ES-I3 (cell line): ENCODE data around the gene ESRP2.

Source experiments
- H3K36me3 ChIP-seq: 2 replicates; pipeline ENCODE4 v1.6.1; 2013; ENCODE audit warnings: mild to moderate bottlenecking, low read length, control low read depth, moderate library complexity; ENCODE audit not compliant: insufficient read depth
- H3K4me1 ChIP-seq: 2 replicates; pipeline ENCODE4 v1.6.1; 2013; ENCODE audit warnings: mild to moderate bottlenecking, control low read depth, low read length; ENCODE audit not compliant: insufficient read depth
- H3K9ac ChIP-seq: 2 replicates; pipeline ENCODE4 v1.6.1; 2013; ENCODE audit warnings: low read depth, mild to moderate bottlenecking, low read length, moderate library complexity
- H3K9me3 ChIP-seq: 2 replicates; pipeline ENCODE4 v1.6.1; 2013; ENCODE audit warnings: mild to moderate bottlenecking, low read length, moderate library complexity; ENCODE audit not compliant: control insufficient read depth, insufficient read depth

Gene ESRP2

DNA sequence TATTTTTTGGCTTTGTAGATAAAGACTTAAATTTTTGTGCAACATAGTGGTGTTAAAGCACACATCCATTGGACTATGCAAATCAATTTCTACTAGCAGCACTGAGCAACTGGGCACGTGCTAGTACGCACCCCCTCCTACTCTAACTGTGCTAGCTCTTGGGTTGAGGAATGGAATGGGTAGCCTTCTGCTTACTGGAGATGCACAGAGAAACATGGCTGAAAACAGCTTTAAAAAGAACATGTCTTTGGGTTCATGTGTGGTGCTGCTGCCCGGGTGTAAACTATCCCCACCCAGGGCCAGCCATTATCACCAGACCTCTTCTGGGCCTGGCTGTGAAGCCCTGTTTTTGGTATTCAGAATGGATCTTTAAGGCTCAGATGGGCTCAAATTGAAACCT, 7.3 kb downstream of the ESRP2 start:
- Histone ChIP-seq H3K9ac (no peak overlapping the region), H3K9me3 (no peaks in the 10 kb centered on the region), H3K4me1 (peaks cover 3% of the 10 kb centered on the region; the same call in 1 of the 2 replicates), H3K36me3 (no peaks in the 10 kb centered on the region; the same call in none of the 2 replicates)

DNA sequence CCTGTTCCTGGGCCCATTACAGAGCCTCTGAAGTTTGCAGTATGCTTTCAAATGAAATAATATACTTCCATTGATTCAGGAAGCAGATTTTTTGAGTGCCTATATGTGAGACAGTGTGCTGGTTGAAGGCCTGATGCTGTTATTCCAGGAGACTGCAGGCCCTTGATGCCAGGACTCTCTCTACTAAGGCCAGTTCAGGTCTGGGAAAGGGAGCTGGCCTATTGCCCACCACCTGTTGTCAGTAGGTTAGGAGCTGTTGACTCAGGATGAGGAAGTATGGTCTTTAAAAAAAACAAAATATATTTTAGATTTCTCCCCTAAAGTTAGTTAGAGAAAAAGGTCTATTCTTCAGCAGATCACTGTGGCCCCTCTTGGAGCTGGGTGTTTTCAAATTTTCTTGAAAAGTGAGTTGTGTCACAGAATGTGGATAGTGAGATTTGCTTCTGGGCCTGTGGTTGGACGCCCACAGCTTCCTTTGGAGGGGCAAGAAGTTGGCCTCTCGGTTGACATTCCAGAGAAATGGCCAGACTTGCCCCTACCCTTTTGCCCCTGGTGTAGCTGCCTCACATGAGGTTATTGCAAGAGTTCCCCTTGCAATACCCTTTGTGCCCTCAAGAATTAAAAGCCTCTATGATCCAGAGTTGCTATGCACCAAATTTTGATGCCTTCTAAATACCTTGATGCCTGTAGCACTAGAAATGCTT, 7.9 kb downstream of the ESRP2 start:
- no peak overlapping the region for H3K9ac ChIP-seq
- no peaks in the 10 kb centered on the region for H3K4me1 ChIP-seq
- no peaks in the 10 kb centered on the region for H3K9me3 ChIP-seq
- H3K36me3 ChIP-seq = no peaks in the 10 kb centered on the region; the same call in none of the 2 replicates

DNA sequence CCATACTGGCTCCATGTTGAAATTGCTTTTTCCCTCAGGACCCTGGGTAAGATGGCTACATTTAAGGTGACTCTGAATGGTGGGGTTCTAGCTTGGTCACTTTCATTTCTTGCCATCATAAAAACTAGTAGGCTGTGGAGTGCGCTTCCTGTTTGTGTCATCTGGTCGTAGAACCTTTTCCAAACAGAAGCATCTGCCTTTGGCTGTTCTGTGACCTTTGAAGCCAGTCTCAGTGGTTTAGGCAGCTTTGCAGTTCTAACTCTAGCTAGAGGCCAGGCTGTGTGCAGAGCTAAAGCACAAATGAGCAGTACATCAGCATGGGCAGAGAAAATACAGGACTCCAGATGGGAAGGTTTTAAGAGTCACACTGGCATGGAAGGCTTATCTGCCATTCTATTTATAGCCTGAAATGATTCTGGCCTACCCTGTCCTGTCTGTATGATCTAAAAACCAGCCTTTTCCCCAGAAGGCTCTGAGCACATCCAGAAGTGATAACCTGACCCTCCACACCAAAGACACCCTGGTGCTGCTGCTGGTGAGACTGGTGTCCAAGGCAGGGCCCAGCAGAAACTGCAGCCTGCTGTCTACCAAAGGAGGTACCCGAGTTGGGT, 8.6 kb downstream of the ESRP2 start:
- H3K9ac ChIP-seq = no peak overlapping the region
- H3K4me1 ChIP-seq = no peaks in the 10 kb centered on the region
- no peaks in the 10 kb centered on the region for H3K9me3 ChIP-seq
- no peaks in the 10 kb centered on the region; the same call in none of the 2 replicates for H3K36me3 ChIP-seq

DNA sequence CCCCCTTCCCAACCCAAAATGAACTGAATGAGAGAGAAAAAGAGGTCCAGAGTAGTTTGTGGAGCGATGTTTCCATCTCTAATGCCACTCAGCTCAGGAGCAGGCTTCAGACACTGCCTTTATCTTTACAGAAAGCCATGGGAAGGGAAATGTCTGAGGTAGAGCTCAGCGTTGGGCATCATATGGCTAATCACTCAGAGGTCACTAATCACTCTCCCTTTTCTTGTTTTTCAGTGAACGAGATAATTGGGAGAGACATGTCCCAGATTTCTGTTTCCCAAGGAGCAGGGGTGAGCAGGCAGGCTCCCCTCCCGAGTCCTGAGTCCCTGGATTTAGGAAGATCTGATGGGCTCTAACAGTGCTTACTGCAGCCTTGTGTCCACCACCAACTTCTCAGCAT, 9.8 kb downstream of the ESRP2 start:
- Histone ChIP-seq H3K9ac (no peak overlapping the region), H3K4me1 (peaks cover 3% of the 10 kb centered on the region; the same call in 1 of the 2 replicates), H3K36me3 (no peaks in the 10 kb centered on the region; the same call in none of the 2 replicates), H3K9me3 (no peaks in the 10 kb centered on the region)

DNA sequence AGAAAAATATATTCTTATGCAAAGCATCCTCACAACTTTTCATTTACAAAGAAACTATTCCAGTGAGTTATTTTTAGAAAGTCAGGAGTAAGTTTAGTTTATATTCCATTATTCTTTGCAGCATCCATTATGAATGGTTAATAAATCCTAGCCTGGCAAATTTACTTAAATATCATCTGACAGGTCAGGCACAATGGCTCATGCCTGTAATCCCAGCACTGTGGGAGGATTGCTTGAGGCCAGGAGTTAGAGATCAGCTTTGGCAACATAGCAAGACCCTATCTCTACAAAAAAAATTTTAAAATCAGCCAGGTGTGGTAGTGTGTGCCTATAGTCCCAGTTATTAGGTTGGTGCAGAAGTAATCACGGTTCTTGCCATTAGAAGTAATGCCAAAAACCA, 12.9 kb downstream of the ESRP2 start:
- Histone ChIP-seq H3K36me3 (no peaks in the 10 kb centered on the region; the same call in 1 of the 2 replicates), H3K4me1 (peaks cover 7% of the 10 kb centered on the region), H3K9me3 (no peaks in the 10 kb centered on the region), H3K9ac (no peak overlapping the region)

DNA sequence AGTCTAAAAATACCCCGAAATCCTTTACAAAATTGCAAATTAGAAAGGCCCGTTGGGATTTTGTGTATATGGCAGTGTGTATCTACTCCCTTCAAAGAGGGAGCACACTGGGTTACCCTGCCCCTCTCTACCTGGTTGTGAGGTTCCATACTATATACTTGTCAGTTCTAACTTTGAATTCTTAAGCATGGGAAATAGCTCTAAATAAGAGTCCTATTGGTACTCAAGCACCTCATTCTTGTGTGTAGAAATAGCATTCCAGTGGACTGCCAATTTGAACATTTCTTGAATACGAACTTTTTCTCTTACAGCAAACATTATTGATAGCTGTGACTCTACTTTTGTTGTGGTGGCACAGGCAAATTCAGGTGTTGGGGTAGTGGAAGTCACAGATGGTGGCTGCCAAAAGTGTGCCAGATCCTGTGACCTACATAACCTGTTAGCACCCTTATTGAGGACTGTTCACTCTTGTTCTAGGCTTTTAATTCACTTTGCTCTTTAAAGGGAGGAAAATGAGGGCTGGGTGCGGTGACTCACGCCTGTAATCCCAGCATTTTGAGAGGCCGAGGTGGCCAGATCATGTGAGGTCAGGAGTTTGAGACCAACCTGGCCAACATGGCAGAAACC, 16.1 kb downstream of the ESRP2 start:
- H3K4me1 ChIP-seq = peaks cover 7% of the 10 kb centered on the region
- H3K9ac ChIP-seq = no peak overlapping the region
- H3K36me3 ChIP-seq = no peaks in the 10 kb centered on the region
- H3K9me3 ChIP-seq = no peaks in the 10 kb centered on the region

DNA sequence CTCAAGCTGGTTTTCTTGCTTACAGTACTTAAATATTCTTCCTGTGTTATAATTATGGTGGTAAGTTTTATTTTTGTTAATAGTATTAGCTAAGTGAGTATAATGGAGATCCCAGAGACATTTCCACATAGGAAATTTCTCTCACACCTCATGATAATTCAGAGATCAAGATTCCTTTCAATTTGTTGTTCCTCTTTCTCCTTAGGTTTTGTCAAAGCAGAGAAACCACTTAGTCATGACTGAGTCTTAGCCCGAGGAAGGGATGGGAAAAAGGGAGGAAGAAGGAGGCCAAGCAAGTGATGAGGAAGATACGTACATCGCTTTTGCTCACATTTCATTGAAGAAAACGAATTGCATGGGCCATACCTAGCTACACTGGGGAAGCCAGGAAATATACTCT, 18.4 kb downstream of the ESRP2 start:
- no peak overlapping the region for H3K9ac ChIP-seq
- no peaks in the 10 kb centered on the region for H3K9me3 ChIP-seq
- H3K4me1 ChIP-seq = peaks cover 7% of the 10 kb centered on the region
- no peaks in the 10 kb centered on the region for H3K36me3 ChIP-seq

DNA sequence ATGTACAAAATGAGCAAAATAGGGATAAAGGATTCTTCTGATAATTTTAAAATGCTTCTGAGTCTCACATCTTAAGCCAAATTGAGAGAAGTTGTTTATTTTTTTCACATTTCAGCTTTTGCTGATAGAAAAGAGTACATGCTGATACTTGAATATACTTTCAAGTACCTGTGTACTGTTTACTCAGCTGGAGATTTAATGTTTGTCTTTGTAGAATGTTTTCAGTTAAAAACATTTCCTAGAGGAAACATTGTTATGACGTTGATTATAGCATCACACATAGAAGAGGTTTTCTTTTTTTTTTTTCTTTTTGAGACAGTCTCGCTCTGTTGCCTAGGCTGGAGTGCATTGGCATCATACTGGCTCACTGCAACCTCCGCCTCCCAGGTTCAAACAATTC, 19.7 kb downstream of the ESRP2 start:
- Histone ChIP-seq H3K4me1 (peaks cover 6% of the 10 kb centered on the region), H3K9ac (no peak overlapping the region), H3K36me3 (no peaks in the 10 kb centered on the region), H3K9me3 (no peaks in the 10 kb centered on the region)

DNA sequence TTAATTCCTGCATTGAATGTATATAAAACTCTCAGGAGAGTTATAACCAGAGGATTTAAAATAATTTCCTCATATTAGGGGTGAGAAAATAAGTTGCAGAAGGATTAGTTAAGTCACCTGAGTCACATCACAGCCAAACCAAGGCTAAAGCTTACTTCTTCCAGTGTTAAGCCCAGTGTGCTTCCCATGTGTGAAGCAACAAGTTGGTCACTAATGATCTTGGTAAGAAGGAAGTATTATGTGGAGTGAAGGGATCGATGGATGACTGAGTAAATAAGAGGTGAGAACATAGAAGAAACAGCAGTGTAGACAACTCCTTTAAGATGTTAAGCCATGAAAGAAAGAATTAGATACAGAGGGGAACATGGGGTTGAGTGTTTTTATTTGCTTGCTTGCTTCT, 20.6 kb downstream of the ESRP2 start:
- Histone ChIP-seq H3K9me3 (no peaks in the 10 kb centered on the region), H3K4me1 (no peaks in the 10 kb centered on the region), H3K9ac (no peak overlapping the region), H3K36me3 (no peaks in the 10 kb centered on the region)

DNA sequence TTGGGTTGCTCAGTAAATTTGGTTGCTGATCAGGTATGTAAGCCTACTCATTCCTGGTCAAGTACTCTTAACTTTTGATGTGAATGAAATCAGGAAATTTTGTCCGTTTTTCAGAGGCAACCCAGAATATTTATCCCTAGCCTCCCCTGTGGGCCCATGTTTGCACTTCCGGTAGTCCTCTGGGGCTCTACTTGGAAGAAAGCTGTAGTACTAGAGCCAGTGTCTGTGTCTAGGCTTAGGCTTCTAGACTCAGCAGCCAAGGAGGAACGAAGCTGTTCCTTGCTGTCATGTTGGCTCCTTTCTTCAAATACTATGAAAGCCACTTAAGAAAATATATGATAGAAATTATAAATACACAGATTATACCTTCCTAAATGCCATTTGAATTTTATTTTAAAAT, 21.2 kb downstream of the ESRP2 start:
- H3K9ac ChIP-seq = no peak overlapping the region
- no peaks in the 10 kb centered on the region for H3K36me3 ChIP-seq
- H3K9me3 ChIP-seq = no peaks in the 10 kb centered on the region
- H3K4me1 ChIP-seq = no peaks in the 10 kb centered on the region

DNA sequence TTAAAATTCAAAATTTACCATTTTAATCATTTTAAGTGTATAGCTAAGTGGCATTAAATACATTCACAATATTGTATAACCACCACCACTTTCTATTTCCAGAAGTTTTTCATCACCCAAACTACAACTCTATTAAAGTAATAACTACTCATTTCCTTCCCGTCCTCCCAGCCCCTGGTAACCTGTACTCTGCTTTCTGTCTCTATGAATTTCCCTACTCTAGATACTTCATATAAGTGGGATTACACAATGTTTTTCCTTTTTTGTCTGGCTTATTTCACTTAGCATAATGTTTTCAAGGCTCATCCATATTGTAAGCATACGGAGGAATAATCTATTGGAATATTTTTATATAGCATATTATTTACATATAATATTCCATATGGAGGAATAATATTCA, 29.7 kb downstream of the ESRP2 start:
- no peak overlapping the region for H3K9ac ChIP-seq
- no peaks in the 10 kb centered on the region for H3K4me1 ChIP-seq
- H3K9me3 ChIP-seq = no peaks in the 10 kb centered on the region
- no peaks in the 10 kb centered on the region for H3K36me3 ChIP-seq

DNA sequence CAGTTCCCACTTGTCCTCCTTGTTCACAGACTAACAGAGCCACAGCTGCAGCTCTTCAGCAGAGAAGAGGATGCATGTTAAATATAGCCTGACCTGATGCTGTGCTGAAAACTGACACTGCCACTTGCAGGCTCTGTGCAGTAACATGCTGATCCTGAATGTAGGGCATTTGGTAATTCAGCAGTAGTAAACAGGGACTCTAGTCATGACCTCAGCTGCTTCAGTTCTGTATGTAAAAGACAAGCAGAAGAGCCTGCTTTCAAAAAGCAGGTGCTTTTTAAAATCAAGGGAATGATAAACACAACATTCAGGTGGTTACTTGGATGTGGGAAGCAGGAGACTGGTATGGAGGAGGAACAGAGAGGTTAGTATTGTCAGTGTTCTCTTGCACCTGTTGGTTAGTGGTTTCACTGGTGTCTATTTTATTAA, 33.8 kb downstream of the ESRP2 start:
- Histone ChIP-seq H3K9ac (no peak overlapping the region), H3K9me3 (no peaks in the 10 kb centered on the region), H3K36me3 (no peaks in the 10 kb centered on the region), H3K4me1 (no peaks in the 10 kb centered on the region)

DNA sequence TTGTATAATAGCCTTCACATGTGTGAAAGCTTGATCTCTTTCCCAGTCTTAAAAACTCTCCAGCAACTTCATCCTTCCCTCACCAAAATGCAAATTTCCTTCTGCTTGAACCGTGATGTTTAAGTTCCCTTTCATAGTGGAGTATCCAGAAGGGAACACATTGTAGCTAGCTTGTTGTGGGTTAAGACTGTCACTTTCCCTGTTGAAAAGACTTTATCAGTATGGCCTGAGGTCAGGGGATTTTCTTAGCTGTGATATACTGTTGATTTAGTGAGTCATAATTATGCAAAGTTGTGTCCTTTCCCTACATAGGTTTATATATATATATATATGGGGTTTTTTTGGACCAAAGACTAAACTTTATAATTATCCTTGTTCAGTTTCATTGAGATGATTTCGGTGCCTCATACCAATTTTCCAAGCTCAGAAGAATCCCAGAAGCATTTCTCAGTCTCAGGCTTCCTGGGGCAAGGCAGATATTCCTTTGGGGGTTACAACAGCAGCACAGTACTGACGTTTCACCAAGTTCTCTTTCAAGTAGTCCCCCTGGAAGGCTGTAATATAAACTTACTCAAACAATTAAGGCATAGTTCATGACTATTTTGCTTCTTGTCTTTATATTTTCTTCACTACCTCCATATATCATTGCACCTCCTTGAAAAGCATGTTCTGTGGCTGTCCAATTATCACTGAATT, 35.7 kb downstream of the ESRP2 start:
- Histone ChIP-seq H3K9me3 (no peaks in the 10 kb centered on the region), H3K4me1 (no peaks in the 10 kb centered on the region), H3K9ac (no peak overlapping the region), H3K36me3 (no peaks in the 10 kb centered on the region)

DNA sequence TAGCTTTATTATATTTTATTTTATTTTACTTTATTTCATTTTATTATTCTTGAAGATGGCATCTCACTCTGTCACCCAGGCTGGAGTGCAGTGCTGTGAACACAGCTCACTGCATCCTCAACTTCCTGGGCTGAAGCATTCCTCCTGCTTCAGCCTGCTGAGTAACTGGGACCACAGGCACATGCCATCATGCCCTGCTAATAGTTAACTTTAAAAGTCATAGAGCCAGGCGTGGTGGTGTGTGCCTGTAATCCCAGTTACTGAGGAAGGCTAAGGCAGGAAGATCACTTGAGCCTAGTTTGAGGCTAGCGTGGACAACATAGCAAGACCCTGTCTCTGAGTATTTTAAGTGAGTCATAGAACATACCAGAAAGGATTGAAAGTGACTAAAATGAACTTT, 38.7 kb downstream of the ESRP2 start:
- no peak overlapping the region for H3K9ac ChIP-seq
- H3K9me3 ChIP-seq = no peaks in the 10 kb centered on the region
- no peaks in the 10 kb centered on the region for H3K4me1 ChIP-seq
- no peaks in the 10 kb centered on the region for H3K36me3 ChIP-seq
